ENCODE measurements around the gene PALD1.

Gene PALD1

GRCh38 chr10:70541736-70542564, 63.4 kb downstream of the PALD1 start:
- in situ Hi-C loops (cut with HindIII; ENCODE audit: low pct_ligation_motif_present, low pct_unique_long_range_greater_than_20kb, low sequenced_read_pairs) = no loop called here

DNA sequence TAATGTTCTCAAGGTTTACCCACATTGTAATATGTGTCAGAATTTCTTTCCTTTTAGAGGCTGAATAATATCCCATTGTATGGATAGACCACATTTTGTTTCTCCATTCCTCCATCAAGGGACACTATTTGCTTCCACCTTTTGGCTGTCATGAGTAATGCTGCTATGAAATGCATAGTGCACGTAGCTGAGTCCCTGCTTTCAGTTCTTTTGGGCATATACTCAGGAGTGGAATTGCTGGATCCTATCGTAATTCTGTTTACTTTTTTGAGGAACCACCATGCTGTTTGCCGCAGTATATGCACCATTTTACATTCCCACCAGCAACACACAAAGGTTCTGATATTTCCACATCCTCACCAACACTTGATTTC, 64.0 kb downstream of the PALD1 start:
- DNase-seq = no peak
- in situ Hi-C loops (cut with HindIII; ENCODE audit: low pct_ligation_motif_present, low pct_unique_long_range_greater_than_20kb, low sequenced_read_pairs) = no loop called here

More at GRCh38 chr10:70541736-70542564, 63.4 kb downstream of the PALD1 start:
- DNase-seq = no peak

DNA sequence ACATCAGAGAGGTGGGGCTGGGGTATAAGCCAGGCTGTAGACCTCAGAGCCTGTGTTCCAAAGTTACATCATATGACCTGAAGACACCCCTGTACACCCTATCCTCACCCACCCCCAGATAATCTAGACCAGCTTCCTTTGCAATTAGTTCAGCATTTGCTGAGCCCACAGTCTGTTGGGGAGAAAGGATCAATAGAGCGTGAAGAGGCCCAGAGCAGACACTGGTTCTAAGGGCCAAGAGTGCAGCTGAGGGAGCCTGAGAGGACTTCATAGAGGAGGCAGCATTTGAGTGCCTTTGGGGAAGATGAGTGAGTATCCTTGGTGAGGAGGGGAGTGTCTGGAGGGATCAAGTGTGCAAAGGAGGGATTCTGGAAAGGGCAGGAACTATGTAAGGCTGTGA, 65.3 kb downstream of the PALD1 start:
- no peak for DNase-seq
- in situ Hi-C loops (cut with HindIII; ENCODE audit: low pct_ligation_motif_present, low pct_unique_long_range_greater_than_20kb, low sequenced_read_pairs) = no loop called here

GRCh38 chr10:70544431-70545340, 66.1 kb downstream of the PALD1 start:
- in situ Hi-C loops (cut with HindIII; ENCODE audit: low pct_ligation_motif_present, low pct_unique_long_range_greater_than_20kb, low sequenced_read_pairs) = no loop called here

GRCh38 chr10:70546584-70546983, 68.0 kb downstream of the PALD1 start:
- in situ Hi-C loops (cut with HindIII; ENCODE audit: low pct_ligation_motif_present, low pct_unique_long_range_greater_than_20kb, low sequenced_read_pairs) = no loop called here
- DNase-seq = no peak

More at GRCh38 chr10:70544431-70545340, 66.1 kb downstream of the PALD1 start:
- no peak for DNase-seq

- no peak for DNase-seq
- in situ Hi-C loops (cut with HindIII; ENCODE audit: low pct_ligation_motif_present, low pct_unique_long_range_greater_than_20kb, low sequenced_read_pairs) = no loop called here
Observed at GRCh38 chr10:70549351-70549961, 70.9 kb downstream of the PALD1 start.

- DNase-seq = peak; percentile 67
- in situ Hi-C loops (cut with HindIII; ENCODE audit: low pct_ligation_motif_present, low pct_unique_long_range_greater_than_20kb, low sequenced_read_pairs) = no loop called here
Observed at GRCh38 chr10:70549962-70550458, 71.4 kb downstream of the PALD1 start.

DNA sequence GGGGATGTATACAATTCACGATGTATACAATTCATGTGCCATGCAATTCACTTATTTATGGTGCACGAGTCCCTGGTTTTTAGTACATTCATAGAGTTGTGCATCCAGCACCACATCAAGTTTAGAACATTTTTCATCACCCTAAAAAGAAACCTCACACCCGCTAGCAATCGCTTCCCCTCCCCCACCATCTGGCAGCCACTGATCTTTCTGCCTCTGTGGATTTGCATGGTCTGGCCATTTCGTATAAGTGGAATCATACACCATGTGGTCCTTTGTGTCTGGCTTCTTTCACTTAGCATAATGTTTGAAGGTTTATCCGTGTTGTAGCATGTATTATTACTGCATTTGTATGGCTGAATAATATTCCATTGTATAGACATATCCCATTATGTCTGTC, 71.9 kb downstream of the PALD1 start:
- DNase-seq = no peak
- in situ Hi-C loops (cut with HindIII; ENCODE audit: low pct_ligation_motif_present, low pct_unique_long_range_greater_than_20kb, low sequenced_read_pairs) = no loop called here

DNA sequence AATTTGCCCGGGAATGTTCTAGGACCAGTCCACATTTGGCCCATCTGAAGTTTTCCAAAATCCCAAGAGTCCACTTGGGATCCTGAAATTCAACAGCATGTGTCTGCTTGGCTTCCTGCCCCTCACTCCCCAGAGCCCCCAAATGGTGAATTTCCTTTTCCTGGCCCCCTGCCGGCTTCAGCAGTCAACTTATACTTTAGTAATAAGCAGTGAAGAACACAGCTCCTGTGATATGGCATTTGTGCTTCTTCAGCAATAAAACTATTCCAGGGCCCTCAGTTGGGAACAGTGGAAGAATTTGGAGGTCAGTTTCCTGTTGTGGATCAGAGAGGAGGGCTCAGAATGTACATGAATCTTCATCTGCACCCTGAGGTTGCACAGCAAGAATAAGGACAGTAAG, 72.9 kb downstream of the PALD1 start:
- no peak for DNase-seq
- in situ Hi-C loops (cut with HindIII; ENCODE audit: low pct_ligation_motif_present, low pct_unique_long_range_greater_than_20kb, low sequenced_read_pairs) = no loop called here

- in situ Hi-C loops (cut with HindIII; ENCODE audit: low pct_ligation_motif_present, low pct_unique_long_range_greater_than_20kb, low sequenced_read_pairs) = no loop called here
- DNase-seq = peak; percentile 44
Observed at GRCh38 chr10:70551971-70552422, 73.4 kb downstream of the PALD1 start.

DNA sequence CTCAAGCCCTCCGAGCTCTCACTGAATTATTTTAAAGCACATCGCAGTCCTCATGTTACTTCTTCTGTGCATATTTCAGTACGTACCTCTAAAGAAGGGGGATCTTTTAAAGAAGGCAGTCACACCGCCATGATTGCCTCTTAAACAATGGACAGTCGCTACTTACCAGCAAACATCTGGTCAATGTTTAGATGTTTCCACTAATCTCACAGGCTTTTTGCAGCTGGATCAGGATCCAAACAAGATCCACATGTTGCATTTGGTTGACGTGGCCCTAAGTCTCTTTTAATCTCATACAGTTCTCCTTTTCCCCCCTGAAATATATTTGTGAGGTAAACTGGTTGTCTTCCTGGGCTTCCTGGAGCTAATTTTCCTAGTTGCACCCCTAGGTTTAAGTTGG, 74.0 kb downstream of the PALD1 start:
- no peak for DNase-seq
- in situ Hi-C loops (cut with HindIII; ENCODE audit: low pct_ligation_motif_present, low pct_unique_long_range_greater_than_20kb, low sequenced_read_pairs) = no loop called here

DNA sequence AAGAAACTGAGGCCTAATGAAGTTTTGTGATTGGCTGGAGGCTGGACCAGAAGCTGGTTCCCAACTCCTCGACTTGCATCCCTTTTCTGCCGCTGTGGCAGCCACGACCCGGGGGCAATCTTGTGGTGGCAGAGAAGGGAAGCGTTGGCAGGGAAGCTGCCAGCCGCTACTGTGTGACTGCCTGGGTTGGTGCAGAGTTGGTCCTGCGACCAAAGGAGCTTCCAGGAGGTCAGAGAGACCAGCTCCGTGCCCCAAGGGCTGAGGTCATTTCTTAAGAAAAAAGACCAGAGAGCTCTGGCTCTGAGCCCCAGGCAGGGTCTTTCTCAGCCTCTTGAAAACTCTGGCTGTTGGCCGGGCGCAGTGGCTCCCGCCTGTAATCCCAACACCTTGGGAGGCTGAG, 76.8 kb downstream of the PALD1 start:
- DNase-seq = no peak
- in situ Hi-C loops (cut with HindIII; ENCODE audit: low pct_ligation_motif_present, low pct_unique_long_range_greater_than_20kb, low sequenced_read_pairs) = no loop called here

DNA sequence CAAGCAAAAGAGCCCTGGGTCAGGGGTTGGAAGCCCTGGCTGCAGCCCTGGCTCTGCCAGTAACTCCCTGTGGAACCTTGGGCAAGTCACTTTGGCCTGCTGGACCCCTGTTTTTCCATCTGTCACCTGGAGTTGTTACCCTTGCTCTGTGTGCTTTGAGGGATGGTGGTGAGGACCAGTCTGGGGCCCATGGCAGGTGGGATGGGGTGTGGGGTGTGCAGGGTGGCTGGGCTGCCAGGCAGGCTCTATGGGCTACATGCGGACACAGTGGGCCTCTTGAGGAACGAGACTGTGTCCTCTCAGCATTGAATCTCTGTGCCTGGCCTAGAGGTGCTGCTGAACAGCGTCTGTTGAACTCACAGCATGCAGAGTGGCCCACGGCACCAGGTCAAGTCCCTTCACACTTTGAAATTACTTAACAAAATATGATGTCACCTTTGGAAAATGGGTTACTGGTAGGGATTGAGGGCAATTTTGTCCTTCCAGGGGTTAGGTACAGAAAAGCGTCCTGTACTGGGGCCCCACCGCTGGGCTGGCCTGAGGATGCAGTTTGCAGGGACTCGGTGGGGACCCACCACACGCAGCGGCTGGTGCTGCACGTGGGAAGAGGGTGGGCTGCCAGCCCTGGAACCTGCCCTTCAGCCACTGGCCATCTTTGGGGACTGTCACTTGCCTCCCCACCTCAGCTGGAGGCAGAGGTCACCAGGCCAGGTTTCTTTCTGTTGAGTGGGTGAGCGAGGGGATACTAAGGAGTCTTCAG, 78.7 kb downstream of the PALD1 start:
- in situ Hi-C loops (cut with HindIII; ENCODE audit: low pct_ligation_motif_present, low pct_unique_long_range_greater_than_20kb, low sequenced_read_pairs) = no loop called here
- no peak for DNase-seq

DNA sequence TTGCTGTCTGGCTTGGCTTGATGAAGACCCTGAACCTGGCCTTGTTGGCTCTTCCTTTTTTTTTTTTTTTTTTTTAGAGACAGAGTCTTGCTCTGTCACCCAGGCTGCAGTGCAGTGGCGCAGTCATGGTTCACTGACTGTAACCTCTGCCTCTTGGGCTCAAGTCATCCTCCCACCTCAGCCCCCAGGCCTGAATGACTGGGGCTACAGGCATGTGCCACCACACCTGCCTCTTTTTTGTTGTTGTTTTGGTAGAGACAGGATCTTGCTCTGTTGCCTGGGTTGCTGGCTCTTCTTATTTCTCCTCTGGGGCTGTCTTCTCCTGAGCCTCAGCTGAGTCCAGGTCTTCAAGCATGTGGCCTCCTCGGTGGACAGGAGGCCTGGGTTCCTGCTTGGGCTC, 79.3 kb downstream of the PALD1 start:
- in situ Hi-C loops (cut with HindIII; ENCODE audit: low pct_ligation_motif_present, low pct_unique_long_range_greater_than_20kb, low sequenced_read_pairs) = no loop called here

DNA sequence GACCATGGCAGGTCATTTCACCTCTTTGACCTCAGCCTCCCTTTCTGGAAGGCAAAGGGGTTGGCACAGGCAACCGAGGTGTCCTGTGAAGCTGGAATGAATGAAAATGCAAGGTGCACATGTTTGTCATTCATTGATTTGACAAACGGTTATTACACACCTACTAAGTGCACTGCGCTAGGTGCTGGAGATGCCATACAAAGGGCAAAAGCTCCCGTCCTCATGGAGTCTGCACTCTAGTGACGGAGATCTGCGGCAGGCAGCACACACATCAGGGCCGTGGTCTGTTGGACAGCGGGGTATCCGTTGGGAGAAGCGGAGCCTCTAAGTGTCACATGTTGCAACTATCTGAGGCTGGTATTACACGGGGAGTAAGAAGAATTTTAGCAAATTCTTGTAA, 79.7 kb downstream of the PALD1 start:
- no peak for DNase-seq
- in situ Hi-C loops (cut with HindIII; ENCODE audit: low pct_ligation_motif_present, low pct_unique_long_range_greater_than_20kb, low sequenced_read_pairs) = no loop called here

More for the DNA sequence above, 79.3 kb downstream of the PALD1 start:
- no peak for DNase-seq

GRCh38 chr10:70558871-70559810, 80.6 kb downstream of the PALD1 start:
- in situ Hi-C loops (cut with HindIII; ENCODE audit: low pct_ligation_motif_present, low pct_unique_long_range_greater_than_20kb, low sequenced_read_pairs) = no loop called here

GRCh38 chr10:70559861-70560260, 81.3 kb downstream of the PALD1 start:
- in situ Hi-C loops (cut with HindIII; ENCODE audit: low pct_ligation_motif_present, low pct_unique_long_range_greater_than_20kb, low sequenced_read_pairs) = no loop called here
- no peak for DNase-seq

More at GRCh38 chr10:70558871-70559810, 80.6 kb downstream of the PALD1 start:
- DNase-seq = peak; percentile 47
